ENCODE results near the gene NUMA1. TPM values are rescaled to one million over a fixed set of nuclear protein-coding genes. Genes with fewer than 3 reads are reported as not detected.

Gene NUMA1
- total and polyA plus RNA-seq, 2 of the 8 experiments (the other 6 are each of a cell fraction or from before 2014, with no cell fraction given) = 101 to 107 TPM

DNA sequence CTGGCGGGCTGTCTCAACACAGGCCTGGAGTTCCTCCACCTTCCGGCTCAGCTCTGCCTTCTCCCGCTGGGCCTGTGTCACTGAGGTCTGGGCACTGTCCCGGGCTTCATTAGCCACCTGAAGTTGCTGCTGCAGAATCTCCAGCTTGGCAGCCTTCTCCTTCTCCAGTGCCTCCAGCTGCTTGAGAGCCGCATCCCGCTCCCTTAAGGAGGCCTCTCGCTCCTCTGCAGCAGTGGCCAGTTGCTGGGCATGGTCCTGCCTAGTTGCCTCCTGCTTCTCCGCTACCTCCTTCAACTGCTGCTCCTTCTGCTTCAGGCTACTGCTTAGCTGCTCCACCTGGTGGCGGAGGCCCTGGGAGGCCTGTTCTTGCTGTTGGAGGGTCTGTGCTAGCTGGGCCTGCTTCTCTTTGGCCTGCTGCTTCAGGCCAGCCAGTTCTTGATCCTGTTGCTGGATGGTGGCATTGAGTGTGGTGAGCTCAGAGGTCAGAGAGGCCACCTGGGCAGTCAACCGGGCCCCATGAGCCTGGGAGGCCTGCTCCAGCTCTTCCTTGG, 64.8 kb downstream of the NUMA1 start:
- Histone ChIP-seq H4K5ac (ENCODE audit: insufficient read length, low read depth, low read length) (no peak overlapping the region), H3K14ac (ENCODE audit: insufficient read length) (no peak overlapping the region), H3K23ac (ENCODE audit: insufficient read length) (no peak overlapping the region), H3K79me2 (ENCODE audit: control insufficient read depth in 1 of 2, insufficient read depth in 2 of 2, low read length in 2 of 2) (no peaks in the 10 kb centered on the region), H2AFZ (ENCODE audit: low read length) (no peak overlapping the region), H3K79me1 (ENCODE audit: low read depth, low read length) (no peaks in the 10 kb centered on the region; the same call in 1 of the 2 replicates), H2AK5ac (ENCODE audit: low read depth, low read length) (no peak overlapping the region), H3K4ac (replicated peaks; ENCODE audit: insufficient read length, low read depth, low read length) (no peak overlapping the region), H4K8ac (ENCODE audit: extremely low read depth, insufficient read depth, low read length) (no peak overlapping the region), H3K56ac (replicated peaks; ENCODE audit: insufficient read length, low read depth, low read length) (no peak overlapping the region), H3K4me1 (replicated peaks in 1 of 4; ENCODE audit: control insufficient read depth in 3 of 4, insufficient read depth in 4 of 4, low read length in 3 of 4) (no peaks in the 10 kb centered on the region), H3K36me3 (ENCODE audit: control insufficient read depth in 2 of 4, insufficient read depth in 4 of 4, low read length in 3 of 4) (peaks cover 60 to 85% (median 81%) of the 10 kb centered on the region in 4 experiments), H3K9ac (replicated peaks in 1 of 4; ENCODE audit: extremely low read depth in 1 of 4, low read depth in 3 of 4, low read length in 3 of 4) (no peak overlapping the region), H3K27ac (ENCODE audit: low read depth, low read length) (no peak overlapping the region), H3K27me3 (replicated peaks in 1 of 4; ENCODE audit: control insufficient read depth in 3 of 4, extremely low read depth in 1 of 4, insufficient read depth in 3 of 4, low read length in 3 of 4) (no peaks in the 10 kb centered on the region), H4K20me1 (replicated peaks in 1 of 2; ENCODE audit: control insufficient read depth in 1 of 2, insufficient read depth in 2 of 2, low read length in 2 of 2) (peaks cover 16 to 39% of the 10 kb centered on the region in 2 experiments), H3K4me3 (ENCODE audit: extremely low read depth in 1 of 4, insufficient read depth in 2 of 4, low read depth in 3 of 4, low read length in 4 of 4) (no peak overlapping the region), H2BK15ac (ENCODE audit: low read length) (no peak overlapping the region), H2BK5ac (ENCODE audit: low read depth, low read length) (no peak overlapping the region), H3K9me3 (ENCODE audit: insufficient read depth in 2 of 2, low read depth in 1 of 2, low read length in 1 of 2) (no peaks in the 10 kb centered on the region), H2BK20ac (ENCODE audit: low read length) (no peak overlapping the region), H4K91ac (replicated peaks; ENCODE audit: insufficient read length, low read length) (no peak overlapping the region), H3K18ac (ENCODE audit: extremely low read depth, low read length) (no peak overlapping the region), H2BK12ac (ENCODE audit: low read depth, low read length) (no peak overlapping the region), H3K23me2 (ENCODE audit: low read depth, low read length) (no peaks in the 10 kb centered on the region), H2BK120ac (replicated peaks; ENCODE audit: low read depth, low read length) (no peak overlapping the region), H3K4me2 (ENCODE audit: insufficient read depth in 1 of 2, low read depth in 2 of 2, low read length in 2 of 2) (no peak overlapping the region)
- WGBS, 2 experiments (ENCODE audit: extremely low coverage in 1 of 2, insufficient coverage in 1 of 2, insufficient read length in 1 of 2, insufficient replicate concordance in 2 of 2, low coverage in 1 of 2, low lambda C conversion rate in 2 of 2, missing lambda C conversion rate in 1 of 2) = 85% methylated on average over 10 of the region's 10 CpGs; no CpG with 5 or more reads in 1 of the 2 experiments
- TF ChIP-seq, protein P1, sequence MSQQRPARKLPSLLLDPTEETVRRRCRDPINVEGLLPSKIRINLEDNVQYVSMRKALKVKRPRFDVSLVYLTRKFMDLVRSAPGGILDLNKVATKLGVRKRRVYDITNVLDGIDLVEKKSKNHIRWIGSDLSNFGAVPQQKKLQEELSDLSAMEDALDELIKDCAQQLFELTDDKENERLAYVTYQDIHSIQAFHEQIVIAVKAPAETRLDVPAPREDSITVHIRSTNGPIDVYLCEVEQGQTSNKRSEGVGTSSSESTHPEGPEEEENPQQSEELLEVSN (IDR thresholded peaks at IDR 0.05) = no peak
- no peak for TF ChIP-seq POLR2A (IDR thresholded peaks at IDR 0.05; ENCODE audit: control extremely low read depth in 1 of 2, low read depth in 2 of 2, low read length in 2 of 2)
- TF ChIP-seq RAD21 (IDR thresholded peaks at IDR 0.05 in 1 of 2, conservative IDR thresholded peaks at IDR 0.05 in 1 of 2; ENCODE audit: low read depth in 2 of 2, low read length in 2 of 2) = peak; percentile 24 to 42; a peak in 3 of 4 replicates
- TF ChIP-seq, protein P2, sequence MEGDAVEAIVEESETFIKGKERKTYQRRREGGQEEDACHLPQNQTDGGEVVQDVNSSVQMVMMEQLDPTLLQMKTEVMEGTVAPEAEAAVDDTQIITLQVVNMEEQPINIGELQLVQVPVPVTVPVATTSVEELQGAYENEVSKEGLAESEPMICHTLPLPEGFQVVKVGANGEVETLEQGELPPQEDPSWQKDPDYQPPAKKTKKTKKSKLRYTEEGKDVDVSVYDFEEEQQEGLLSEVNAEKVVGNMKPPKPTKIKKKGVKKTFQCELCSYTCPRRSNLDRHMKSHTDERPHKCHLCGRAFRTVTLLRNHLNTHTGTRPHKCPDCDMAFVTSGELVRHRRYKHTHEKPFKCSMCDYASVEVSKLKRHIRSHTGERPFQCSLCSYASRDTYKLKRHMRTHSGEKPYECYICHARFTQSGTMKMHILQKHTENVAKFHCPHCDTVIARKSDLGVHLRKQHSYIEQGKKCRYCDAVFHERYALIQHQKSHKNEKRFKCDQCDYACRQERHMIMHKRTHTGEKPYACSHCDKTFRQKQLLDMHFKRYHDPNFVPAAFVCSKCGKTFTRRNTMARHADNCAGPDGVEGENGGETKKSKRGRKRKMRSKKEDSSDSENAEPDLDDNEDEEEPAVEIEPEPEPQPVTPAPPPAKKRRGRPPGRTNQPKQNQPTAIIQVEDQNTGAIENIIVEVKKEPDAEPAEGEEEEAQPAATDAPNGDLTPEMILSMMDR (IDR thresholded peaks at IDR 0.05; ENCODE audit: control extremely low read depth in 1 of 3, insufficient read depth in 1 of 3, low read depth in 1 of 3, low read length in 3 of 3) = peak; percentile 45 to 62 (median 57)
- CTCF ChIA-PET (ENCODE audit: partially characterized antibody) = interaction anchor here (0.9 to 25.0 kb wide), 22 partner anchors 10 to 221 kb away, joined by 3 to 423 read pairs (median 4); partner anchors contain the start of genes FOLR2, IL18BP and LAMTOR1
- POLR2A ChIA-PET (ENCODE audit: partially characterized antibody) = interaction anchor here (0.9 to 2.3 kb wide), 7 partner anchors 10 to 86 kb away, joined by 3 to 11 read pairs (median 3); partner anchors contain the start of gene RNF121
- FAIRE-seq (no peak), DNase-seq (ENCODE audit: low read depth in 1 of 2, low spot score in 2 of 2) (no peak)
